Hematopoietic multipotent progenitor cell treated with erythropoietin and hydrocortisone succinate and interleukin-3 and kit ligand, for 6 days (in vitro differentiated cells): Measurements from ENCODE around the gene ANKRD34B.
A peak's percentile ranks its signal among the peaks of the same experiment; 100 is the strongest.

Source experiments
- DNase-seq: peaks from one replicate; pipeline ENCODE4 v3.0.0-alpha.2; 2015

Gene ANKRD34B

GRCh38 chr5:80569086-80569960, 757 bp downstream of the ANKRD34B start:
- no peak for DNase-seq

GRCh38 chr5:80568251-80568650, 1.8 kb downstream of the ANKRD34B start:
- DNase-seq, result no peak

GRCh38 chr5:80566711-80567259, 3.3 kb downstream of the ANKRD34B start:
- no peak for DNase-seq

- DNase-seq, result no peak
These were observed 4.8 kb downstream of the ANKRD34B start for GRCh38 chr5:80565330-80565729.

GRCh38 chr5:80559244-80559643, 10.8 kb downstream of the ANKRD34B start:
- no peak for DNase-seq

GRCh38 chr5:80555099-80555498, 15.0 kb downstream of the ANKRD34B start:
- DNase-seq, result no peak

- DNase-seq, result no peak
These were observed 15.4 kb downstream of the ANKRD34B start for GRCh38 chr5:80554646-80555045.

GRCh38 chr5:80541392-80541791, 28.7 kb downstream of the ANKRD34B start:
- peak; percentile 5 for DNase-seq

- no peak for DNase-seq
These were observed 29.4 kb downstream of the ANKRD34B start for GRCh38 chr5:80540691-80541090.

GRCh38 chr5:80516826-80517225, 53.3 kb downstream of the ANKRD34B start:
- DNase-seq, result no peak

- no peak for DNase-seq
These were observed 60.7 kb downstream of the ANKRD34B start for GRCh38 chr5:80509362-80509761.

GRCh38 chr5:80508844-80509243, 61.2 kb downstream of the ANKRD34B start:
- DNase-seq, result no peak

- no peak for DNase-seq
These were observed 62.4 kb downstream of the ANKRD34B start for GRCh38 chr5:80507663-80508062.
